GM21515 (cell line): Measurements from ENCODE around the gene KCNMA1.

Experiments
- ATAC-seq: cut with Tn5 transposase; IDR thresholded peaks from one replicate; pipeline ENCODE4 v1.9.1; 2021; ENCODE audit not compliant: unreplicated experiment

Gene KCNMA1

GRCh38 chr10:76944640-76945039, 693.0 kb downstream of the KCNMA1 start:
- no peak for ATAC-seq

- no peak for ATAC-seq
Observed at GRCh38 chr10:76942628-76943416, 694.8 kb downstream of the KCNMA1 start.

GRCh38 chr10:76939933-76940468, 697.6 kb downstream of the KCNMA1 start:
- ATAC-seq, result no peak

- ATAC-seq, result no peak
Observed at GRCh38 chr10:76937181-76937600, 700.4 kb downstream of the KCNMA1 start.

GRCh38 chr10:76935941-76936613, 701.5 kb downstream of the KCNMA1 start:
- ATAC-seq, result no peak

- ATAC-seq, result no peak
Observed at GRCh38 chr10:76928565-76928964, 709.0 kb downstream of the KCNMA1 start.

- no peak for ATAC-seq
Observed at GRCh38 chr10:76925636-76926405, 711.8 kb downstream of the KCNMA1 start.

- ATAC-seq, result no peak
Observed at GRCh38 chr10:76922666-76923065, 714.9 kb downstream of the KCNMA1 start.

GRCh38 chr10:76921383-76922010, 716.1 kb downstream of the KCNMA1 start:
- ATAC-seq, result no peak

GRCh38 chr10:76920581-76920980, 717.0 kb downstream of the KCNMA1 start:
- ATAC-seq, result no peak

- no peak for ATAC-seq
Observed at GRCh38 chr10:76918106-76918505, 719.5 kb downstream of the KCNMA1 start.

GRCh38 chr10:76917071-76917470, 720.5 kb downstream of the KCNMA1 start:
- ATAC-seq, result no peak

GRCh38 chr10:76916536-76916935, 721.1 kb downstream of the KCNMA1 start:
- no peak for ATAC-seq

- no peak for ATAC-seq
Observed at GRCh38 chr10:76915316-76915715, 722.3 kb downstream of the KCNMA1 start.

GRCh38 chr10:76911184-76911583, 726.4 kb downstream of the KCNMA1 start:
- no peak for ATAC-seq

GRCh38 chr10:76910184-76910962, 727.2 kb downstream of the KCNMA1 start:
- ATAC-seq, result no peak

GRCh38 chr10:76906256-76906655, 731.4 kb downstream of the KCNMA1 start:
- no peak for ATAC-seq

GRCh38 chr10:76905251-76905650, 732.4 kb downstream of the KCNMA1 start:
- ATAC-seq, result no peak

- ATAC-seq, result no peak
Observed at GRCh38 chr10:76903387-76903945, 734.1 kb downstream of the KCNMA1 start.

- no peak for ATAC-seq
Observed at GRCh38 chr10:76902949-76903348, 734.7 kb downstream of the KCNMA1 start.
